GM19438 (cell line): ENCODE measurements around the gene PTPRN2.
"Not testable (repeated sequence)": the region's sequence is repeated elsewhere in the genome, so short reads cannot be mapped to it uniquely, and the experiment has no call there.

Source experiments
- ATAC-seq: cut with Tn5 transposase; IDR thresholded peaks from one replicate; pipeline ENCODE4 v1.9.1; 2021; ENCODE audit warnings: low read depth; ENCODE audit not compliant: unreplicated experiment

Gene PTPRN2

GRCh38 chr7:157985636-157986035 is 602.0 kb downstream of the PTPRN2 start:
- ATAC-seq: no peak

GRCh38 chr7:157984423-157985163 is 603.0 kb downstream of the PTPRN2 start:
- no peak for ATAC-seq

- ATAC-seq: no peak
Observed at GRCh38 chr7:157983502-157984422, 603.9 kb downstream of the PTPRN2 start.

- ATAC-seq: no peak
Observed at GRCh38 chr7:157981778-157982177, 605.8 kb downstream of the PTPRN2 start.

- no peak for ATAC-seq
Observed at GRCh38 chr7:157980774-157981173, 606.8 kb downstream of the PTPRN2 start.

- not testable (repeated sequence) for ATAC-seq
Observed at GRCh38 chr7:157980341-157980731, 607.3 kb downstream of the PTPRN2 start.

- ATAC-seq: no peak
Observed at GRCh38 chr7:157979636-157980340, 607.8 kb downstream of the PTPRN2 start.

GRCh38 chr7:157978766-157979165 is 608.9 kb downstream of the PTPRN2 start:
- no peak for ATAC-seq

GRCh38 chr7:157977717-157978496 is 609.7 kb downstream of the PTPRN2 start:
- ATAC-seq: no peak

GRCh38 chr7:157977306-157977705 is 610.3 kb downstream of the PTPRN2 start:
- no peak for ATAC-seq

GRCh38 chr7:157976406-157976805 is 611.2 kb downstream of the PTPRN2 start:
- ATAC-seq: no peak

- no peak for ATAC-seq
Observed at GRCh38 chr7:157975401-157976372, 611.9 kb downstream of the PTPRN2 start.

GRCh38 chr7:157974678-157975230 is 612.9 kb downstream of the PTPRN2 start:
- no peak for ATAC-seq

GRCh38 chr7:157973971-157974677 is 613.5 kb downstream of the PTPRN2 start:
- ATAC-seq: no peak

- no peak for ATAC-seq
Observed at GRCh38 chr7:157972914-157973313, 614.7 kb downstream of the PTPRN2 start.

GRCh38 chr7:157971501-157971900 is 616.1 kb downstream of the PTPRN2 start:
- ATAC-seq: no peak

- ATAC-seq: no peak
Observed at GRCh38 chr7:157970744-157971143, 616.9 kb downstream of the PTPRN2 start.

- ATAC-seq: no peak
Observed at GRCh38 chr7:157969995-157970394, 617.6 kb downstream of the PTPRN2 start.
